H1 (cell line): ENCODE results near the gene MYH8. TPM values are rescaled to one million over a fixed set of nuclear protein-coding genes. Genes with fewer than 3 reads are reported as not detected.

Experiments
- CTCF ChIA-PET: fragments of 300-600 bp; sonication (Branson Sonifier 250); formaldehyde crosslinking; loops from one replicate; lab custom pipeline; 2021; ENCODE audit not compliant: partially characterized antibody; lab: Charles Lee
- POLR2A ChIA-PET: fragments of 300-600 bp; sonication (Branson Sonifier 250); formaldehyde crosslinking; loops from one replicate; lab custom pipeline; 2021; ENCODE audit warnings: inconsistent platforms; ENCODE audit not compliant: partially characterized antibody; lab: Charles Lee
- DNase-seq, 2 experiments: peaks; one replicate each; pipeline versions ENCODE4 v3.0.0 to v3.0.0-alpha.2; 2010 to 2022; ENCODE audit warnings: low spot score in 2 of 2, low read depth in 1 of 2, mixed read lengths in 1 of 2
- FAIRE-seq: peaks from 2 replicates; lab custom pipeline; 2011; peaks lifted over from hg19 to GRCh38; lab: Jason Lieb, UNC
- H2AFZ ChIP-seq: 2 replicates; pipeline ENCODE4 v1.8.1; 2012; ENCODE audit warnings: low read length, inconsistent platforms
- H2AK5ac ChIP-seq: 2 replicates; pipeline ENCODE4 v1.6.1; 2013; ENCODE audit warnings: low read depth, low read length
- H2BK120ac ChIP-seq: replicated peaks from 2 replicates; pipeline ENCODE3; 2013; ENCODE audit warnings: low read depth, low read length, inconsistent platforms
- H2BK12ac ChIP-seq: 2 replicates; pipeline ENCODE4 v1.6.1; 2013; ENCODE audit warnings: low read depth, low read length
- H2BK15ac ChIP-seq: 2 replicates; pipeline ENCODE4 v1.6.1; 2013; ENCODE audit warnings: low read length
- H2BK20ac ChIP-seq: 2 replicates; pipeline ENCODE4 v1.6.1; 2013; ENCODE audit warnings: low read length
- H2BK5ac ChIP-seq: 2 replicates; pipeline ENCODE4 v1.6.1; 2013; ENCODE audit warnings: low read depth, low read length
- H3K14ac ChIP-seq: 2 replicates; pipeline ENCODE4 v1.6.1; 2013; ENCODE audit warnings: inconsistent platforms; ENCODE audit not compliant: insufficient read length
- H3K18ac ChIP-seq: 2 replicates; pipeline ENCODE4 v1.6.1; 2013; ENCODE audit warnings: low read length; ENCODE audit errors: extremely low read depth
- H3K23ac ChIP-seq: 2 replicates; pipeline ENCODE4 v1.6.1; 2013; ENCODE audit warnings: inconsistent platforms; ENCODE audit not compliant: insufficient read length
- H3K23me2 ChIP-seq: 2 replicates; pipeline ENCODE4 v1.6.1; 2013; ENCODE audit warnings: low read depth, low read length
- H3K27ac ChIP-seq: 2 replicates; pipeline ENCODE4 v1.6.1; 2011; ENCODE audit warnings: low read depth, low read length, inconsistent platforms
- H3K27me3 ChIP-seq, 4 experiments: replicated peaks in 1 of 4; 1 replicate in 1 of 4; 2 replicates in 3 of 4; pipeline versions ENCODE4 v1.6.1 to v1.8.1; 2011 to 2013; ENCODE audit warnings: low read length in 3 of 4, mild to moderate bottlenecking in 3 of 4, inconsistent platforms in 2 of 4, mixed read lengths in 2 of 4, moderate library complexity in 1 of 4; ENCODE audit not compliant: control insufficient read depth in 3 of 4, insufficient read depth in 3 of 4; ENCODE audit errors: extremely low read depth in 1 of 4
- H3K36me3 ChIP-seq, 4 experiments: 2 replicates each; pipeline versions ENCODE4 v1.6.1 to v1.8.1; 2011 to 2013; ENCODE audit warnings: mild to moderate bottlenecking in 4 of 4, low read length in 3 of 4, moderate library complexity in 2 of 4, control low read depth in 1 of 4, inconsistent platforms in 1 of 4; ENCODE audit not compliant: insufficient read depth in 4 of 4, control insufficient read depth in 2 of 4
- H3K4ac ChIP-seq: replicated peaks from 2 replicates; pipeline ENCODE3; 2013; ENCODE audit warnings: low read length, low read depth, mixed read lengths, inconsistent platforms; ENCODE audit not compliant: insufficient read length
- H3K4me1 ChIP-seq, 4 experiments: replicated peaks in 1 of 4; 1 replicate in 1 of 4; 2 replicates in 3 of 4; pipeline versions ENCODE4 v1.6.1 to v1.8.1; 2011 to 2013; ENCODE audit warnings: low read length in 3 of 4, inconsistent platforms in 2 of 4, mixed read lengths in 1 of 4; ENCODE audit not compliant: insufficient read depth in 4 of 4, control insufficient read depth in 3 of 4
- H3K4me2 ChIP-seq, 2 experiments: 2 replicates each; pipeline versions ENCODE4 v1.6.1 to v1.8.1; 2011 to 2013; ENCODE audit warnings: low read depth in 2 of 2, low read length in 2 of 2, control low read depth in 1 of 2, inconsistent platforms in 1 of 2, mild to moderate bottlenecking in 1 of 2; ENCODE audit not compliant: insufficient read depth in 1 of 2
- H3K4me3 ChIP-seq, 4 experiments: fragments of 200-600, 300-600 bp in 1 of 4; sonication (generic), shearing (Covaris generic), sonication (Bioruptor Twin) in 1 of 4; 2 replicates each; pipeline versions ENCODE4 v1.5.1 to v1.8.1; 2011 to 2016; ENCODE audit warnings: low read length in 4 of 4, low read depth in 3 of 4, control low read depth in 2 of 4, inconsistent platforms in 2 of 4, mild to moderate bottlenecking in 2 of 4, mixed read lengths in 1 of 4, moderate library complexity in 1 of 4; ENCODE audit not compliant: insufficient read depth in 2 of 4; ENCODE audit errors: extremely low read depth in 1 of 4
- H3K56ac ChIP-seq: replicated peaks from 2 replicates; pipeline ENCODE3; 2013; ENCODE audit warnings: low read depth, mild to moderate bottlenecking, mixed read lengths, low read length, inconsistent platforms; ENCODE audit not compliant: insufficient read length
- H3K79me1 ChIP-seq: 2 replicates; pipeline ENCODE4 v1.6.1; 2013; ENCODE audit warnings: low read depth, low read length, control low read depth
- H3K79me2 ChIP-seq, 2 experiments: 2 replicates each; pipeline versions ENCODE4 v1.6.1 to v1.8.1; 2012 to 2013; ENCODE audit warnings: low read length in 2 of 2, mild to moderate bottlenecking in 2 of 2, inconsistent platforms in 1 of 2; ENCODE audit not compliant: insufficient read depth in 2 of 2, control insufficient read depth in 1 of 2
- H3K9ac ChIP-seq, 4 experiments: replicated peaks in 1 of 4; 1 replicate in 1 of 4; 2 replicates in 3 of 4; pipeline versions ENCODE4 v1.6.1 to v1.8.1; 2011 to 2013; ENCODE audit warnings: low read depth in 3 of 4, low read length in 3 of 4, control low read depth in 2 of 4, mild to moderate bottlenecking in 2 of 4, moderate library complexity in 2 of 4, inconsistent platforms in 1 of 4; ENCODE audit errors: extremely low read depth in 1 of 4
- H3K9me3 ChIP-seq, 2 experiments: 2 replicates each; pipeline versions ENCODE4 v1.6.1 to v1.8.1; 2012 to 2013; ENCODE audit warnings: mild to moderate bottlenecking in 2 of 2, moderate library complexity in 2 of 2, control low read depth in 1 of 2, inconsistent platforms in 1 of 2, low read depth in 1 of 2, low read length in 1 of 2, mixed read lengths in 1 of 2; ENCODE audit not compliant: insufficient read depth in 2 of 2
- H4K20me1 ChIP-seq, 2 experiments: replicated peaks in 1 of 2; 2 replicates each; pipeline versions ENCODE3 to v1.8.1; 2011 to 2013; ENCODE audit warnings: inconsistent platforms in 2 of 2, low read length in 2 of 2, mild to moderate bottlenecking in 1 of 2; ENCODE audit not compliant: insufficient read depth in 2 of 2, control insufficient read depth in 1 of 2
- H4K5ac ChIP-seq: 2 replicates; pipeline ENCODE4 v1.6.1; 2013; ENCODE audit warnings: low read length, low read depth, mixed read lengths, inconsistent platforms; ENCODE audit not compliant: insufficient read length
- H4K8ac ChIP-seq: 2 replicates; pipeline ENCODE4 v1.8.0; 2013; ENCODE audit warnings: mild to moderate bottlenecking, moderate library complexity, low read length, inconsistent platforms; ENCODE audit not compliant: insufficient read depth; ENCODE audit errors: extremely low read depth
- H4K91ac ChIP-seq: replicated peaks from 2 replicates; pipeline ENCODE3; 2013; ENCODE audit warnings: low read length, mixed read lengths, inconsistent platforms; ENCODE audit not compliant: insufficient read length
- CREB1 ChIP-seq: IDR thresholded peaks from 2 replicates; pipeline ENCODE4 v1.6.1; 2012; ENCODE audit warnings: inconsistent platforms
- WGBS, 2 experiments: shearing (Covaris generic) in 1 of 2; methylation state at CpG; one replicate each; pipeline versions ENCODE4 v1.1.6 to v1.1.7; 2013 to 2015; ENCODE audit warnings: low lambda C conversion rate in 2 of 2, mixed read lengths in 2 of 2, inconsistent platforms in 1 of 2, low coverage in 1 of 2, missing lambda C conversion rate in 1 of 2; ENCODE audit not compliant: insufficient replicate concordance in 2 of 2, insufficient coverage in 1 of 2, insufficient read length in 1 of 2; ENCODE audit errors: extremely low coverage in 1 of 2, missing lambda C conversion rate in 1 of 2; 5-methylcytosine and 5-hydroxymethylcytosine counted together
- long read RNA-seq, 2 experiments: library from RNA in 1 of 2; library from capped mRNA in 1 of 2; stranded (forward); transcript quantifications; one replicate each; pipeline ENCODE4 v2.0.0, GENCODE V29; 2021; ENCODE audit warnings: inconsistent platforms in 1 of 2
- polyA minus RNA-seq, 3 experiments: library from RNA; depleted of rRNA, polyadenylated mRNA; stranded (reverse); fragments of >200 nt; gene quantifications; 1 replicate in 2 of 3; 2 replicates in 1 of 3; pipeline ENCODE4 v1.2.3, GENCODE V29; 2011
- polyA plus RNA-seq, 7 experiments: library from polyadenylated mRNA; depleted of rRNA in 3 of 7; stranded (reverse) in 5 of 7; unstranded in 2 of 7; fragments of >200 nt in 5 of 7; fragments of 200-250 nt in 2 of 7; gene quantifications; 1 replicate in 5 of 7; 2 replicates in 1 of 7; 4 replicates in 1 of 7; pipeline versions ENCODE4 v1.2.1 to v1.2.3, GENCODE V29; 2011 to 2013; ENCODE audit warnings: missing spikeins in 2 of 7, mixed read lengths in 2 of 7
- total RNA-seq: library from RNA; stranded (reverse); fragmentation: NEBNext Ultra II Directional; extraction: Animal tissue kit (Norgen Biotek cat#: 25700); gene quantifications from 2 replicates; pipeline ENCODE4 v1.2.1, GENCODE V29; 2021

Gene MYH8
- not detected in 2 replicates for total RNA-seq
- polyA plus RNA-seq (2011; rRNA removed): not detected in 2 replicates
- not detected for polyA plus RNA-seq (2011; cell fraction: cytosol; rRNA removed)
- polyA plus RNA-seq (2011; cell fraction: nucleus; rRNA removed): not detected
- polyA plus RNA-seq (2012, experiment 1 of 2): 0.03 TPM in 2 of 4 replicates, not detected in the others
- polyA plus RNA-seq (2012, experiment 2 of 2): not detected
- polyA plus RNA-seq (2013, experiment 1 of 2): under 0.01 TPM
- polyA plus RNA-seq (2013, experiment 2 of 2): under 0.01 TPM
- 0.02 TPM in 1 of 2 replicates, not detected in the other for polyA minus RNA-seq (2011; rRNA and poly(A)+ RNA removed)
- not detected for polyA minus RNA-seq (2011; cell fraction: cytosol; rRNA and poly(A)+ RNA removed)
- not detected for polyA minus RNA-seq (2011; cell fraction: nucleus; rRNA and poly(A)+ RNA removed)
- long read RNA-seq, experiment 1: 0 reads
- long read RNA-seq, experiment 2: 0 reads

GRCh38 chr17:10421900-10422542 is at the start of gene MYH8:
MYH8 (minus strand) TSS chr17:10421950; CDS start chr17:10420227, 1,723 bp downstream.
- no peak within 1 kb of the TSS for H4K5ac ChIP-seq
- no peak within 1 kb of the TSS for H4K8ac ChIP-seq
- H3K4me2 ChIP-seq: no peak within 1 kb of the TSS
- H4K91ac ChIP-seq: no peak within 1 kb of the TSS
- H3K27me3 ChIP-seq: no peaks in the 10 kb centered on the region
- H2BK5ac ChIP-seq: no peak within 1 kb of the TSS
- no peak for DNase-seq
- no peaks in the 10 kb centered on the region for H3K36me3 ChIP-seq
- no peaks in the 10 kb centered on the region for H3K79me1 ChIP-seq
- H3K9me3 ChIP-seq: no peaks in the 10 kb centered on the region
- H3K9ac ChIP-seq: no peak within 1 kb of the TSS
- H3K4me1 ChIP-seq: peaks cover 0 to 3% (median 1%) of the 10 kb centered on the region in 4 experiments; a peak in 3 of 7 replicates
- H3K23ac ChIP-seq: no peak within 1 kb of the TSS
- H2BK15ac ChIP-seq: no peak within 1 kb of the TSS
- H2BK20ac ChIP-seq: no peak within 1 kb of the TSS
- 94% methylated on average over 7 of the region's 7 CpGs; no CpG with 5 or more reads in 1 of the 2 experiments for WGBS, 2 experiments
- H2BK12ac ChIP-seq: no peak within 1 kb of the TSS
- no peaks in the 10 kb centered on the region for H3K79me2 ChIP-seq
- H3K14ac ChIP-seq: no peak within 1 kb of the TSS
- no peak within 1 kb of the TSS for H3K4ac ChIP-seq
- no peak within 1 kb of the TSS for H2AFZ ChIP-seq
- FAIRE-seq: no peak
- ChIA-PET CTCF (interaction anchor here (1.0 to 1.8 kb wide), 2 partner anchors 24 to 193 kb away, joined by 5 to 6 read pairs; no protein-coding TSS in a partner anchor), POLR2A (no interaction called here)
- no peaks in the 10 kb centered on the region for H4K20me1 ChIP-seq
- no peak within 1 kb of the TSS for H3K18ac ChIP-seq
- no peak within 1 kb of the TSS for H3K27ac ChIP-seq
- no peaks in the 10 kb centered on the region for H3K23me2 ChIP-seq
- H3K4me3 ChIP-seq: no peak within 1 kb of the TSS
- H2BK120ac ChIP-seq: no peak within 1 kb of the TSS
- no peak within 1 kb of the TSS for H2AK5ac ChIP-seq
- no peak within 1 kb of the TSS for H3K56ac ChIP-seq
- no peak for TF ChIP-seq CREB1
